NCI-H446 treated with DMSO at 0.1 percent for 48 hours (cell line): ENCODE results near the gene CTSC.
"Not testable (repeated sequence)": the region's sequence is repeated elsewhere in the genome, so short reads cannot be mapped to it uniquely, and the experiment has no call there.

ENCODE experiments used
- DNase-seq: peaks from one replicate; lab custom pipeline; 2025; lab: John Stamatoyannopoulos, UW

The CTSC gene

DNA sequence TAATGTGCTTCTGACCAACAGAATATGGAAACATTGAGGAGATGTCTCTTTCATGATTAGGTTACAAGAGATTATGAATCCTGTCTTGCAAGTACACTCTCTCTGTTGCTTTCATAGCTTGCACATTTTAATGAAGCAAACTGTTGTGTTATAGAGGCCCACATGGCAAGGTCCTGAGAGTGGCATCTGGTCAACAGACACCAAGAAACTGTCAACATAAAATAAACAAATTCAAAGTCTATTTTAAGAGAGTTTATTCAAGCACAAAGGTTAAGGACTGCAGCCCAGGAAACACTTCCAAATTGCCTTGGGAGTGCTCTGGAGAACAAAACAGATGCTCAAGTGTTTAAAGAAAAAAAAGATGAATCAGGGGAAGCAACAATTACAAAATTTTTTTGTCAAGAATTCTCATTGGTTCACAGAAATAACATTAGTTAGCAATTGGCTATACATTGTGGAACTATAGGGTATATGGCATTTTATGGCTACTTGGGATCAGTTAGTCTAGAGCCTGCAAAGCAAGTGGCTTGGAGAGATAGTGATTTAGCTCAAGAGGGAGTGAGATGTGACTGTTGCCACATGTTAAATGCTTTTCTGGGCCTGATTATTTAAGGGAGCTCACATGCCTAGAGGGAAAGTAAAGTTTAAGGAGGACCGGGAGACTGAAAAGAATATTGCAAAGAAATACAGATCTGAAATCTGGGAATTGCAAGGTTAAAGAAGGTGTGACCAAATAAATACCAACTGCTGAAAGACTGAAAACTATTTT lies 54.6 kb downstream of the CTSC start:
- DNase-seq = peak; percentile 44

DNA sequence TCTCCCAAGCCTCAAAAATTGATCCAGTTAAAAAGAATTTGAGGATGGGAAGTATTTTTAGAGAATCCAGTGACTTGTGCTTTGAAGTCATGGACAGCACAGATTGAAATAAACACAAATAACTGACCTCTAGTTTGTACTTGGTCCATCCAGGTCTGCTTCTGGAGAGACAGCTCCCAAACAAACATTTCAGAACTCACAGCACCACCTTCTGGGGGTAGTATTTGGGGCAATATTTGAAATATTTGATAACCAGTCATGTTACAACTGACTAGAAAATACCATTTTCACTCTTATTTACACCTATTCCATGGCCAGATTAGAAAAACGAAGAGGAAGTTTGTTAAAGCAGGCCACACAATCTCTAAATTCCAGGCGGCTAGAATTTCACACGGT lies 56.2 kb downstream of the CTSC start:
- no peak for DNase-seq

DNA sequence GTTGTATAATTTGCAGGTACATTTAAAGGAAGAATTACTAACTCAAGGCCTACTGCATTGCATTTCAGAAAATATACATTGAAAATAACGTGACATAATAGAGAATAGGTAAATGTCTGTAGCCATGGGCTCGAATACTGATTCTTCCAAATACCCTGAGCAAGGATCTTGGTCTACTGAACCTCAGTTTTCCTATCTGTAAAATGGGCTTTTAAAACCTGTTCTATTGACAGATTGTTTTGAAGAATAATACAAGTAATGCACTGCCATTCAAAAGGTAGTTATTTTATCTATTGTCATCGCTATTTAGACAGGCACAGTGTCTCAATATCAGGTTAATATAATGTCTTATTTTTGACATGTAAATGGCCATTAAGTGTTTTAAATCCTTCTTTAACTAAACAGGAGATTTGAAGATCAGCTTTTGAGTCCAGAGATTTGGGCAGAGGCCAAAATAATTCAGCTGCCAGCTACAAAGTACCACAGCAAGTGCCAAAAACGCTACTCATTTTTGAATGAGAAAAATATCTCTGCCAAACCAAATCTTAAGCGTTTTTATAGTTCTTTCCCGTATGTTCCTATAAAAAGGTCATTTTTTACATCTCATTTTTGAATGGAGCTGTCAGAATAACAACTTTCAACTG lies 56.7 kb downstream of the CTSC start:
- DNase-seq = peak; percentile 82

DNA sequence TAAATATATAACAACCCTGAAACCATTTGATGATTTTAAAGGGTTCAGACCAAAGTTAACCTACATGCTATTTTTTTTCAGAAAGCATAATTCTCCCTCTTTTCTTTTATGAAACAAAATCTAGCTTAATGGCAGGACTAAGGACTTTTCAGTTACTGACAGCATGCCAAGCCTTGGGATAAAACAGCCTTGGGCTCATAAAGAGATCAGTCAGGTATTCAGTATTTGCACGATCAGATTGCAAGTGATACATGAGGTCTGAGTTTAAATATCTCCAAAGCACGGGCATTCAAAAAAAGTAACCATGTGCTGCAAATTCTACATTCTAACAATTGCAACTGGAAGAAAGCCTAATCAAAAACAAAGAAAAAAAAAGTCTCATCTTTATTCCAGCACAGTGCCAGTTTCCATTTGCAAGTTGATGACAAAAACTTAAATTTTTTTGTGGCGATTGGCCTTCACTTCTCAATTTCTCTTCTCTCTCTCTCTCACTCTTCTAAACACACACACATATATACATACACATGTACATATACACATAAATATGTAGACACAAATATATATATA lies 60.1 kb downstream of the CTSC start:
- no peak for DNase-seq

DNA sequence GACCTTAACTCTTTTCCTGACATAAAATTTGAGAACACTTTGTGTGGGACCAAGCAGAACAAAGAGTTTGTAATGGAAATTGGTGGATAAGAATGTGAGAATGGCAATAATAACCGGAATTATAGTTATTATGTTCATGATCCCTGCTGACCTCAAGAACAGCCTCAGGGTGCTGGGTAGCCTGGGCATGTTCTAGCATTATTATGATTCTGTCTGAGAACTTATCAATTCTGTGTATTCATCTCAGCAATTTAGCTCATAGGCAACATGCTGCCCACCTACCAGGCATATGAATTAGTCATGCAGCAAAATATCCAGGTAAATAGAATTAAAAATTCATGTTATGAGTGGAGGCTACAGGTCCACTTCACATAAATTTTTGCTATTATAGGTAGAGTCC lies 61.9 kb downstream of the CTSC start:
- DNase-seq = no peak

DNA sequence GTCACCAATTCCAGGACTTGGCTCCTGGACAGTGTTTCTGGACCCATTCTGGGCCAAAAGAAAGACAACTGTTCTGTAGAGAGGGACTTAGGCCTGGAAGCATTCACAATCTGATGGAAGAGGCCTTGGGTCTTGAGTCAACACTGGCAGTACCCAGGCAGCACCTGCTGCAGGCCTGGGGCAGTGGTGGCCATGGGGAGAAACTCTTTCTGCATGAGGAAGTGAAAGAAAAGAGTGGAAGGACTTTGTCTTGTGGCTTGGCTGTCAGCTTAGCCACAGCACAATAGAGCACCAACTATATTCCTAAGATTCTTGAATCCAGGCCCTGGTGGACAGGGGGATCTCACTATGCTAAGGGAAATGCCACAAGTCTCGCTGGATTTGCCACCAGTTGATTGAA lies 70.6 kb downstream of the CTSC start:
- DNase-seq = no peak

DNA sequence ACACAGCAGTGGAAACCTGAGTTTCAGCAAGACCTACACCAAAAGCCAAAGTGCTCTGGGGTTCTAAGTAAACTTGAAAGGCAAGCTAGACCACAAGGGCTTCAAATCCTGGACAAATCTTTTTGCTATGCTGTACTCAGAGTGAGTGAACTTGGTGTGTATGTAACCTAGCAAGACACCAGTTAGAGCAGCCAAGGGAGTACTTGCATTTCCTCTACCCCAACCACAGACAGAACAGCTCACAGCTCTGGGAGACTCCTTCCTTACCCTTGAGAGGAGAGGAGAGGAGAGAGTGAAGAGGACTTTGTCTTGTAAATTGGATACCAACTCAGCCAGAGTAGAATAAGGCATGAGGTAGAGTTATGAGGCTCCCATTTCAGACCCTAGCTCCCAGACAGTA lies 71.4 kb downstream of the CTSC start:
- no peak for DNase-seq

DNA sequence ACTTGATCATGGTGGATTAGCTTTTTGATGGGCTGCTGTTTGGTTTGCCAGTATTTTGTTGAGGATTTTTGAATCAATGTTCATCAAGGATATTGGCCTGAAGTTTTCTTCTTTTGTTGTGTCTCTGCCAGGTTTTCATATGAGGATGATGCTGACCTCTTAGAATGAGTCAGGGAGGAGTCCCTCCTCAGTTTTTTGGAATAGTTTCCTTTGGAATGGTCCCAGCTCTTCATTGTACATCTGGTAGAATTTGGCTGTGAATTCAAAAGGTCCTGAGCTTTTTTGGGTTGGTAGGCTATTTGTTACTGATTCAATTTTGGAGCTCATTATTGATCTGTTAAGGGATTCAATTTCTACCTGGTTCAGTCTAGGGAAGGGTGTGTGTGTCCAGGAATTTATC lies 78.1 kb downstream of the CTSC start:
- DNase-seq = no peak

DNA sequence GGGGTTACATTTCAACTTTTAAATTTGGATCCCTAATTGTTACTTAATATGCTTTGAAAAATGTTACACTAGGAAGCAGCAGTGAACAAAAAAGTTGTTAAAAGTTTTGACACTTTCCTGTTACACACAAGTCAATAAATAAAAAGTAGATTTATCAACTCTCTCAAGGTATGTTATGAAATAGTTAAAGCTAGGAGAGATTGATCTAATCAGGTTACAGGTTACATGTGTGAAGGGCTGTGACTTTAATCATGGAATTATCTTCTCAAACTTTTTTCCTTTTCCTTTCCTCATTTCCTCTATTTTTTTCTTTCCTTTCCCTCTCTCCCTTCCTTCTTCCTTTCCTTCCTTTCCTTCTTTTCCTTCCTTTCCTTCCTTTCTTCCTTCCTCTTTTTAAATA lies 85.3 kb downstream of the CTSC start:
- no peak for DNase-seq

DNA sequence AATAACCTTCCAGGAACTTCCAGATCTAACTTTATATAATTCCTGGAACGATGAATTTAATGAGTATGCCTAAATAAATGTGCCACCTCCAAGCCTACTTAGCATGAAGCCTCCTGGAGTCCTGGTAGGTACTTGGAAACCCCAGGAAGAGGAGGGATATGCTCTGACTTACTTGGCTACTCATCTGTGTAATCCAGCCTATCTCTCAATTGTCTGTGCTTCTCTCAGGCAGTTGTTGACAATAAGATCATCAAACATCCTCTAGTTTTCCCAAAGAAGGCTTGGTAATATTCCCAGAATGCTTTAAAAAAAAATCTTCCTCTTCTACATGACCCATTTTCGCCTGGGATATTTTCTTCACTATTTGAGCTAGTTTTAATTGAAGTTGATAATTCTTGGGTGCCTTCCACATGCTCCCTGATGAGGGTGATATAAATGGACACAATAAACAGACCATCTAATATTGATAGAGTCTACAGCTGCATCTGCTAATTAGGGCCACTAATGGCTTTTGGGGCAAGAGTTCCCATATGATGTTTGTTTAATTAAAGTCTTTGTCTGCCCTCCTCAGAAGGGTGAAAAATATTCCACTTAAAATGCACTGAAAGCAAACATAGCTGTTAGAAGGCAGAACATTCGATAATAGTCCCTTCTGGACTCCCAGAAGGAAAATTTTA lies 86.8 kb downstream of the CTSC start:
- no peak for DNase-seq

DNA sequence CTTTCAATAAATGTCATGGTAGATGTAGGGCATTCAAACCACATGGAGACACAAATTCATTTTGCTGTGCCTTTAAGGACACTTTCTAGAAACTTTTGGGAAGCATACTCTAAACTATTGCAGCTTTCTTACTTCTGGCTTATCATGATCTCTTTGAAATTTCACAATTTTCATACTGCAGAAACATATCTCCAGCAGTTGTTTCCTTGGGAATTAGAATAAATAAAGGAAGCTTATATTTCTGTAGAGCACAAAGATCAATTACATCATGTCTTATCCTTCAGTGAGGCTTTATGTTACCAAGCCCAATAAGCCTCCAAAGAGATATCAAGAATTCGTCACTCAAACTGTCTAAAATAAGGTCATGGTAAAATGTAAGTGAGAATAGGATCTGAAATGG lies 87.8 kb downstream of the CTSC start:
- DNase-seq = no peak

DNA sequence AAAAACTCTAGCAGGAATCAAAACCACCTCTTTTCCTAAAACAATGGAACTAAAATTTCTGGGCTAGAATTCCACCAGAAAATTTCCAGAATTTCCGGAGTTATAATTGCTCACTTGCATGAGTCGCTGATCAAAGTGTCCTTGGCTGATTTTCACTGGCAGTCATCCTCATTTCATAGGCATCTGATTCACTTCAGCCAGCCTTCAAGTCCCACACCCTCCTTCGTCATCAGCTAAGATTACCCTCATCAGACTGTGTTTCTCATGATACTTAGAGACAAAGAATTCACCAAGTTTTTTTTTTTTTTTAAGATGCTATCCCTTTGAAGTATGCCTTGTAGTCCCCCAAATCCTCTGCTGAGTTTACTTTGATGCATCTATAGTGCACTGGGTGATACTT lies 90.8 kb downstream of the CTSC start:
- no peak for DNase-seq

DNA sequence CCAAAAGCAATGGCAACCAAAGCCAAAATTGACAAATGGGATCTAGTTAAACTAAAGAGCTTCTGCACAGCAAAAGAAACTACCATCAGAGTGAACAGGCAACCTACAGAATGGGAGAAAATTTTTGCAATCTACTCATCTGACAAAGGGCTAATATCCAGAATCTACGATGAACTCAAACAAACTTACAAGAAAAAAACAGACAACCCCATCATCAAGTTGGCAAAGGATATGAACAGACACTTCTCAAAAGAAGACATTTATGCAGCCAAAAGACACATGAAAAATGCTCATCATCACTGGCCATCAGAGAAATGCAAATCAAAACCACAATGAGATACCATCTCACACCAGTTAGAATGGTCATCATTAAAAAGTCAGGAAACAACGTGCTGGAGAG lies 92.0 kb downstream of the CTSC start:
- not testable (repeated sequence) for DNase-seq
